ENCODE measurements around the gene LYRM2.

Gene LYRM2

DNA sequence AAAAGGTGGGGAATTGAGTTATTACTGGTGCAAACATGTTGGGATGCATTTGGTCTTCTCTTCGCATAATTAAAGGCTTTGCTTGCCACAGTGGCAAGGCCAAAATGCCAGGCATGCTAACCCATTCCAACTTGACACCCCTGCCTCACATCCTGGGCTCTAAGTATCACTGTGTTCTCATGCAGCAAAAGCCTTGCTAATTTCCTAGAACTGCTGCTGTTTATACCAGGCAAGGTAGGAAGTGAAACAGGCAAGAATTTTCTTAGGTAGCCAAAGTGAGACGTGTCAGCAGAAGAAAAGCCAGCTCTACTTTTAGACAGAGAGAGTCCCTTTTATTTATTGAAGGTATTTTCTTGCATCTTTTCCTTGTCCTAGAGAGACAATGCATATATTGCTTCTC lies 41.2 kb downstream of the LYRM2 start:
- H3K9me3 ChIP-seq (ENCODE audit: low read depth, low read length), result no peaks in the 10 kb centered on the region
- no peak overlapping the region for H3K4me3 ChIP-seq
- DNase-seq (ENCODE audit: low read depth, low spot score), result no peak
- H3K27ac ChIP-seq, result no peak overlapping the region
- H3K36me3 ChIP-seq (ENCODE audit: insufficient read depth, low read length), result no peaks in the 10 kb centered on the region
- TF ChIP-seq FOXP2 (optimal IDR thresholded peaks at IDR 0.05; ENCODE audit: control extremely low read depth, extremely low read length, insufficient read depth) (no peak), EZH2 (IDR thresholded peaks at IDR 0.05) (no peak), POLR2AphosphoS5 (IDR thresholded peaks at IDR 0.05; ENCODE audit: borderline replicate concordance, low read depth, low read length) (no peak)
- no peak overlapping the region for H3K9ac ChIP-seq (ENCODE audit: insufficient read length)

- H3K4me3 ChIP-seq, result no peak overlapping the region
- no peak for TF ChIP-seq EZH2 (IDR thresholded peaks at IDR 0.05)
- no peak for TF ChIP-seq FOXP2 (optimal IDR thresholded peaks at IDR 0.05; ENCODE audit: control extremely low read depth, extremely low read length, insufficient read depth)
- no peak for TF ChIP-seq POLR2AphosphoS5 (IDR thresholded peaks at IDR 0.05; ENCODE audit: borderline replicate concordance, low read depth, low read length)
- DNase-seq (ENCODE audit: low read depth, low spot score), result no peak
- no peak overlapping the region for H3K27ac ChIP-seq
- H3K9me3 ChIP-seq (ENCODE audit: low read depth, low read length), result no peaks in the 10 kb centered on the region
- H3K36me3 ChIP-seq (ENCODE audit: insufficient read depth, low read length), result no peaks in the 10 kb centered on the region
- no peak overlapping the region for H3K9ac ChIP-seq (ENCODE audit: insufficient read length)
Measured at GRCh38 chr6:89596484-89596883, 42.1 kb downstream of the LYRM2 start.

GRCh38 chr6:89596056-89596455 lies 42.5 kb downstream of the LYRM2 start:
- Histone ChIP-seq H3K9me3 (ENCODE audit: low read depth, low read length) (no peaks in the 10 kb centered on the region), H3K27ac (no peak overlapping the region), H3K9ac (ENCODE audit: insufficient read length) (no peak overlapping the region), H3K4me3 (no peak overlapping the region), H3K36me3 (ENCODE audit: insufficient read depth, low read length) (no peaks in the 10 kb centered on the region)
- TF ChIP-seq EZH2 (IDR thresholded peaks at IDR 0.05) (no peak), FOXP2 (optimal IDR thresholded peaks at IDR 0.05; ENCODE audit: control extremely low read depth, extremely low read length, insufficient read depth) (no peak), POLR2AphosphoS5 (IDR thresholded peaks at IDR 0.05; ENCODE audit: borderline replicate concordance, low read depth, low read length) (no peak)
- DNase-seq (ENCODE audit: low read depth, low spot score), result no peak

- TF ChIP-seq POLR2AphosphoS5 (IDR thresholded peaks at IDR 0.05; ENCODE audit: borderline replicate concordance, low read depth, low read length) (no peak), EZH2 (IDR thresholded peaks at IDR 0.05) (no peak), FOXP2 (optimal IDR thresholded peaks at IDR 0.05; ENCODE audit: control extremely low read depth, extremely low read length, insufficient read depth) (no peak)
- no peak overlapping the region for H3K4me3 ChIP-seq
- H3K9ac ChIP-seq (ENCODE audit: insufficient read length), result no peak overlapping the region
- no peaks in the 10 kb centered on the region for H3K36me3 ChIP-seq (ENCODE audit: insufficient read depth, low read length)
- H3K27ac ChIP-seq, result no peak overlapping the region
- DNase-seq (ENCODE audit: low read depth, low spot score), result no peak
- no peaks in the 10 kb centered on the region for H3K9me3 ChIP-seq (ENCODE audit: low read depth, low read length)
Measured at GRCh38 chr6:89591745-89592144, 46.8 kb downstream of the LYRM2 start.

- Histone ChIP-seq H3K9me3 (ENCODE audit: low read depth, low read length) (no peaks in the 10 kb centered on the region), H3K36me3 (ENCODE audit: insufficient read depth, low read length) (no peaks in the 10 kb centered on the region), H3K27ac (no peak overlapping the region), H3K4me3 (no peak overlapping the region), H3K9ac (ENCODE audit: insufficient read length) (no peak overlapping the region)
- DNase-seq (ENCODE audit: low read depth, low spot score), result no peak
- TF ChIP-seq FOXP2 (optimal IDR thresholded peaks at IDR 0.05; ENCODE audit: control extremely low read depth, extremely low read length, insufficient read depth) (no peak), POLR2AphosphoS5 (IDR thresholded peaks at IDR 0.05; ENCODE audit: borderline replicate concordance, low read depth, low read length) (no peak), EZH2 (IDR thresholded peaks at IDR 0.05) (no peak)
Measured at GRCh38 chr6:89590133-89590532, 48.4 kb downstream of the LYRM2 start.

DNA sequence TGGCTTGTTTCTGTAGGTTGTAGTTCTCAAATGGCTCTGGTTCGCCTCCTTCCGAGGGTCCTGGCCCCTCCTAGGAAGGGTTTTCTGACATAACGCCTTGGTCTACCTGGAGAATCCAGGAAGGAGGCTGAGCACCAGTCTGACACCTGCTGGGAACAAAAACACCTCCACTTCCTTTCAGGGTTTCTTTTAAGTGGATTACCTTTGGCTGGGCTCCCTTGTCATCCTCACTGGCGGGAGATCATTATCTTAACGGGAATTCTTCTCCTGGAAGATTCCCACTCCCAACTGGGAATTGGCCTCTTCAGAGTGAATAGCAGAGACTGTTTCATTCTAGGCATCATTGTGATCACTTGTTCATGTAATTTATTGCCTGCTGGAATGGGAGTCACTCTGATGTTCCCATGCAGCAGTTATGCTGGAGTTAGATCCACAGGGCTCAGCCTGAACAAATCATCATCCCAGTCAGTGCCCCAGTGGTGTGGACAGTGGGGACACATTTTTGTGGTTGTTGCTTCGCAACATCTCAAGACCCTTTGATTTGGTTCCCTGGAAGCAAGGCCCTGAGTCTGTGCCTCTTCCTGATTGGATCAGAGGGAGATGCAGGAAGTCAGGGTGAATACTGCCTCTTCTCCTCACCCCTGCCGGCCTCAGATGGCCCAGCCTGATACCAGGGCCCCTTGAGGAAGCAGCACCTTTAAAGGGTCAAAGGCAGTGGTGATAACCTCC lies 49.1 kb downstream of the LYRM2 start:
- Histone ChIP-seq H3K27ac (no peak overlapping the region), H3K9ac (ENCODE audit: insufficient read length) (no peak overlapping the region), H3K9me3 (ENCODE audit: low read depth, low read length) (no peaks in the 10 kb centered on the region), H3K4me3 (no peak overlapping the region), H3K36me3 (ENCODE audit: insufficient read depth, low read length) (no peaks in the 10 kb centered on the region)
- TF ChIP-seq FOXP2 (optimal IDR thresholded peaks at IDR 0.05; ENCODE audit: control extremely low read depth, extremely low read length, insufficient read depth) (no peak), EZH2 (IDR thresholded peaks at IDR 0.05) (no peak), POLR2AphosphoS5 (IDR thresholded peaks at IDR 0.05; ENCODE audit: borderline replicate concordance, low read depth, low read length) (no peak)
- no peak for DNase-seq (ENCODE audit: low read depth, low spot score)

DNA sequence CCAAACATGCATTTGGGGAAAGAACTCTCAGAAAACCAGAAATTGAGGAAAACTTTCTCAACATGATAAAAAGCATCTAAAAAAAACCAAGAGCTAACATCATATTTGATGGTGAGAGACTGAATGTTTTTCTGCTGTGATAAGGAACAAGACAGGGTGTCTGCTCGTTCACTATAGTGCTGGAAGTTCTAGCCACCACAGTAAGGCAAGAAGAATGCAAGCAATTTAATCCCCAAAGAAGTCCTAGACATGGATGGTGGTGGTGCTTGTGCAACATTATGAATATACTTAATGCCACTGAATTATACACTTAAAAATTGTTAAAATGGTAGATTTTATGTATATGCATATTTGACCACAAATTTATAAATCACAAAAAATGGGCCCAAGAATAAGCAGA lies 53.4 kb downstream of the LYRM2 start:
- DNase-seq (ENCODE audit: low read depth, low spot score), result no peak
- Histone ChIP-seq H3K4me3 (no peak overlapping the region), H3K9ac (ENCODE audit: insufficient read length) (no peak overlapping the region), H3K27ac (no peak overlapping the region), H3K9me3 (ENCODE audit: low read depth, low read length) (no peaks in the 10 kb centered on the region), H3K36me3 (ENCODE audit: insufficient read depth, low read length) (no peaks in the 10 kb centered on the region)
- TF ChIP-seq POLR2AphosphoS5 (IDR thresholded peaks at IDR 0.05; ENCODE audit: borderline replicate concordance, low read depth, low read length) (no peak), FOXP2 (optimal IDR thresholded peaks at IDR 0.05; ENCODE audit: control extremely low read depth, extremely low read length, insufficient read depth) (no peak), EZH2 (IDR thresholded peaks at IDR 0.05) (no peak)

DNA sequence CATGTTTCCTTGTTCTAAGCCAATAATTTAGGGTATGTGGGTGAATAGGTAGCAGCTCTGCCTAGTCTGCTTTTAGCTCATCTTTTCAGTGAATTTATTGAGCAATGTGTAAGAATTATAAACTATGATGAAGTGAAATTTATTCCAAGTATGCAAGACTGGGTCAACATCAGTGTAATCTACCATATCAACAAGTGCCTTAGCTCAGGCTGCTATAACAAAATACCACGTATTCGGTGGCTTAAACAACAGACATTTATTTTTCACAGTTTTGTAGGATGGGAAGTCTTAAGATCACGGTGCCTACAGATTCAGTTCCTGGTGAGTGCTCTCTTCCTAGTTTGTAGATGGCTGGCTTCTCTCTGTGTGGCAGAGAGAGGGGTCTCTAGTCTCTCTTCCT lies 54.0 kb downstream of the LYRM2 start:
- H3K36me3 ChIP-seq (ENCODE audit: insufficient read depth, low read length), result no peaks in the 10 kb centered on the region
- no peak for DNase-seq (ENCODE audit: low read depth, low spot score)
- no peak overlapping the region for H3K27ac ChIP-seq
- TF ChIP-seq POLR2AphosphoS5 (IDR thresholded peaks at IDR 0.05; ENCODE audit: borderline replicate concordance, low read depth, low read length), result no peak
- no peak for TF ChIP-seq EZH2 (IDR thresholded peaks at IDR 0.05)
- no peak for TF ChIP-seq FOXP2 (optimal IDR thresholded peaks at IDR 0.05; ENCODE audit: control extremely low read depth, extremely low read length, insufficient read depth)
- H3K9ac ChIP-seq (ENCODE audit: insufficient read length), result no peak overlapping the region
- no peak overlapping the region for H3K4me3 ChIP-seq
- H3K9me3 ChIP-seq (ENCODE audit: low read depth, low read length), result no peaks in the 10 kb centered on the region

GRCh38 chr6:89583559-89583958 lies 55.0 kb downstream of the LYRM2 start:
- Histone ChIP-seq H3K9ac (ENCODE audit: insufficient read length) (no peak overlapping the region), H3K27ac (no peak overlapping the region), H3K4me3 (no peak overlapping the region), H3K36me3 (ENCODE audit: insufficient read depth, low read length) (no peaks in the 10 kb centered on the region), H3K9me3 (ENCODE audit: low read depth, low read length) (no peaks in the 10 kb centered on the region)
- DNase-seq (ENCODE audit: low read depth, low spot score), result no peak
- TF ChIP-seq POLR2AphosphoS5 (IDR thresholded peaks at IDR 0.05; ENCODE audit: borderline replicate concordance, low read depth, low read length) (no peak), FOXP2 (optimal IDR thresholded peaks at IDR 0.05; ENCODE audit: control extremely low read depth, extremely low read length, insufficient read depth) (no peak), EZH2 (IDR thresholded peaks at IDR 0.05) (no peak)

All from SK-N-MC (cell line).